ENCODE measurements around the gene SMIM1. TPM values are rescaled to one million over a fixed set of nuclear protein-coding genes. Genes with fewer than 3 reads are reported as not detected.
A peak's percentile ranks its signal among the peaks of the same experiment; 100 is the strongest.

SMIM1 gene
- total and polyA plus RNA-seq, 9 of the 15 experiments (the other 6 are each of a cell fraction or from before 2014, with no cell fraction given), result 2.3 to 125 (median 24.3) TPM

- CTCF ChIA-PET (ENCODE audit: low intra/inter-chr PET ratio), result no interaction called here
- WGBS (ENCODE audit: insufficient coverage, low coverage, missing lambda C conversion rate), result 93% methylated on average over 21 of the region's 21 CpGs
- no peak for TF ChIP-seq CLOCK (CRISPR knock-in tag; IDR thresholded peaks at IDR 0.05; ENCODE audit: borderline replicate concordance)
- TF ChIP-seq ZSCAN29 (IDR thresholded peaks at IDR 0.05), result no peak
- no peak for TF ChIP-seq NR2C2 (CRISPR knock-in tag; IDR thresholded peaks at IDR 0.05)
- TF ChIP-seq NR2C2 (tag; IDR thresholded peaks at IDR 0.05), result no peak
- TF ChIP-seq NBN (IDR thresholded peaks at IDR 0.05; ENCODE audit: low read depth), result no peak
- no peak for TF ChIP-seq TARDBP (IDR thresholded peaks at IDR 0.05)
- no peak for TF ChIP-seq ATF3 (IDR thresholded peaks at IDR 0.05)
- no peak for TF ChIP-seq ATF3 (CRISPR knock-in tag; conservative IDR thresholded peaks at IDR 0.05)
- peak; percentile 76 for TF ChIP-seq RBM22 (IDR thresholded peaks at IDR 0.05; ENCODE audit: low read depth, low read length, poor library complexity, severe bottlenecking)
- TF ChIP-seq ZNF507 (tag; conservative IDR thresholded peaks at IDR 0.05), result no peak
- no peak for TF ChIP-seq BRF1 (IDR thresholded peaks at IDR 0.05; ENCODE audit: borderline replicate concordance, extremely low read depth, insufficient read length)
- 0 out of 2 replicates have a peak, but pooled peaks have one; percentile 14 for TF ChIP-seq CBX1 (IDR thresholded peaks at IDR 0.05; ENCODE audit: low read depth)
- TF ChIP-seq RBFOX2 (IDR thresholded peaks at IDR 0.05; ENCODE audit: low read depth, low read length), result peak; percentile 41
- no peak for TF ChIP-seq ZNF277 (CRISPR knock-in tag; IDR thresholded peaks at IDR 0.05; ENCODE audit: borderline replicate concordance)
- no peak for TF ChIP-seq ETS1 (conservative IDR thresholded peaks at IDR 0.05; ENCODE audit: control insufficient read depth, low read depth, low read length)
- TF ChIP-seq FOXM1 (IDR thresholded peaks at IDR 0.05; ENCODE audit: low read depth), result no peak
- no peak for TF ChIP-seq FOXM1 (CRISPR knock-in tag; IDR thresholded peaks at IDR 0.05; ENCODE audit: low read depth)
- no peak for TF ChIP-seq ZBTB17 (CRISPR knock-in tag; IDR thresholded peaks at IDR 0.05)
- TF ChIP-seq MECOM (CRISPR knock-in tag; IDR thresholded peaks at IDR 0.05), result no peak
These were observed 8.4 kb downstream of the SMIM1 start for GRCh38 chr1:3780901-3781300.

More at GRCh38 chr1:3780901-3781300, 8.4 kb downstream of the SMIM1 start:
- POLR2A ChIA-PET, result interaction anchor here (5.0 kb wide), 1 partner anchor 14 kb away, joined by 41 read pairs; the partner anchor contains the start of gene LRRC47
- no TSS peak for BruUV-seq (replicated peaks)
- H3K27me3 ChIP-seq (ENCODE audit: control insufficient read depth in 2 of 2, insufficient read depth in 2 of 2, low read length in 2 of 2), result no peaks in the 10 kb centered on the region
- peaks cover 79% of the 10 kb centered on the region for H3K36me3 ChIP-seq (ENCODE audit: control insufficient read depth, insufficient read depth, low read length)
- no peaks in the 10 kb centered on the region for H4K20me1 ChIP-seq (replicated peaks; ENCODE audit: control insufficient read depth, insufficient read depth, low read length)
- H3K9me3 ChIP-seq (replicated peaks; ENCODE audit: control insufficient read depth, insufficient read depth, low read depth, low read length), result no peaks in the 10 kb centered on the region
- no peak overlapping the region for H3K9ac ChIP-seq (ENCODE audit: insufficient read depth in 1 of 2, low read depth in 2 of 2, low read length in 2 of 2)
- no peak for DNase-seq (ENCODE audit: extremely low read depth in 1 of 4, low spot score in 3 of 4)
- H3K4me3 ChIP-seq, result no peak overlapping the region
- in situ Hi-C loops (cut with MboI) (no loop called here), intact Hi-C loops (cut with micrococcal nuclease) (no loop called here)
- H2AFZ ChIP-seq (ENCODE audit: low read depth, low read length), result no peak overlapping the region
- peaks cover 6% of the 10 kb centered on the region; the same call in 2 of the 3 replicates for H3K79me2 ChIP-seq (ENCODE audit: control insufficient read depth, insufficient read depth, low read length)
- H3K9me1 ChIP-seq (ENCODE audit: control insufficient read depth, insufficient read depth, low read length), result peaks cover 5% of the 10 kb centered on the region
- no peak overlapping the region for H3K4me2 ChIP-seq (ENCODE audit: insufficient read depth, low read length)
- peaks cover 11 to 47% of the 10 kb centered on the region in 2 experiments for H3K4me1 ChIP-seq (replicated peaks in 1 of 2; ENCODE audit: control insufficient read depth in 2 of 2, insufficient read depth in 2 of 2, low read length in 2 of 2)
- FAIRE-seq, result no peak
- ATAC-seq, result no peak
- no peak overlapping the region for H3K27ac ChIP-seq (ENCODE audit: extremely low read depth, low read depth, low read length)
